MM.1S (cell line): ENCODE results near the gene BLOC1S3.

ENCODE experiments used
- CTCF ChIP-seq: fragments of 300-600 bp; sonication (generic); IDR thresholded peaks from 2 replicates; pipeline ENCODE4 v1.5.1; 2016; ENCODE audit warnings: antibody characterized with exemption, low read length, mixed read lengths
- EZH2 ChIP-seq: fragments of 300-600 bp; sonication (generic); optimal IDR thresholded peaks from 2 replicates; pipeline ENCODE3; 2017; ENCODE audit warnings: low read depth, mild to moderate bottlenecking, antibody characterized with exemption, low read length, mixed read lengths

GRCh38 chr19:45140533-45140932 lies 38.1 kb upstream of the BLOC1S3 start:
- TF ChIP-seq CTCF, result no peak
- TF ChIP-seq EZH2, result no peak
